K562 (cell line): ENCODE results near the gene DHDH. TPM values are rescaled to one million over a fixed set of nuclear protein-coding genes. Genes with fewer than 3 reads are reported as not detected.

Source experiments
- BCOR ChIP-seq: fragments of 450-650 bp; IDR thresholded peaks from 2 replicates; pipeline ENCODE4 v1.6.1; 2016
- CBX2 ChIP-seq: fragments of 200-600 bp; sonication (generic); IDR thresholded peaks from one replicate; pipeline ENCODE4 v1.6.1; 2012; ENCODE audit warnings: mild to moderate bottlenecking, low read length, inconsistent platforms; ENCODE audit not compliant: insufficient read depth, poor library complexity, severe bottlenecking
- FOXJ3 ChIP-seq: sonication (generic); formaldehyde crosslinking; IDR thresholded peaks from 2 replicates; pipeline ENCODE4 v1.4.0; 2020; ENCODE audit warnings: mild to moderate bottlenecking, missing genetic modification reagents
- KDM1A ChIP-seq, 2 experiments: fragments of 450-650 bp; IDR thresholded peaks; 2 replicates each; pipeline ENCODE4 v1.6.1; 2016; ENCODE audit warnings: mild to moderate bottlenecking in 2 of 2
- MAFK ChIP-seq: IDR thresholded peaks from 2 replicates; pipeline ENCODE4 v1.6.1; 2011; ENCODE audit warnings: low read length, improper control_type of control experiment
- MCM2 ChIP-seq: fragments of 450-650 bp; IDR thresholded peaks from 2 replicates; pipeline ENCODE4 v1.6.1; 2017; ENCODE audit warnings: low read depth, mild to moderate bottlenecking
- POLR2AphosphoS2 ChIP-seq: IDR thresholded peaks from 2 replicates; pipeline ENCODE4 v1.6.1; 2012; ENCODE audit warnings: low read length, improper control_type of control experiment
- RFX7 ChIP-seq: fragments of 250-450 bp; sonication (Bioruptor Pico); IDR thresholded peaks from 2 replicates; pipeline ENCODE4 v1.5.1; 2021; ENCODE audit warnings: mild to moderate bottlenecking
- SOX6 ChIP-seq: fragments of 450-650 bp; IDR thresholded peaks from 2 replicates; pipeline ENCODE4 v1.6.1; 2014; ENCODE audit warnings: mild to moderate bottlenecking
- SRSF7 ChIP-seq: fragments of 200-400 bp; formaldehyde crosslinking; optimal IDR thresholded peaks from 2 replicates; pipeline ENCODE3; 2017; ENCODE audit warnings: mild to moderate bottlenecking, low read depth, low read length
- ZNF277 ChIP-seq: fragments of 250-450 bp; sonication (Bioruptor Pico); IDR thresholded peaks from 2 replicates; pipeline ENCODE4 v1.8.0; 2022; ENCODE audit warnings: inconsistent platforms, mild to moderate bottlenecking, moderate library complexity, borderline replicate concordance
- polyA plus RNA-seq, 8 experiments: library from polyadenylated mRNA; depleted of rRNA in 4 of 8; stranded (reverse) in 5 of 8; unstranded in 3 of 8; fragments of >200 nt; fragmentation: Nextera tagmentation in 2 of 8; fragmentation: Illumina TruSeq in 1 of 8; extraction: Ambion mirVana in 2 of 8; extraction: Trizol in 1 of 8; gene quantifications; 2 replicates each; pipeline versions ENCODE4 v1.2.1 to v1.2.3, GENCODE V29; 2011 to 2014; ENCODE audit warnings: inconsistent platforms in 1 of 8, missing spikeins in 1 of 8
- total RNA-seq, 7 experiments: library from RNA; depleted of rRNA in 6 of 7; stranded (reverse); fragments of >200 nt in 6 of 7; fragmentation: Illumina TruSeq in 2 of 7; extraction: Trizol in 2 of 7; gene quantifications; 2 replicates each; pipeline versions ENCODE4 v1.2.1 to v1.2.3, GENCODE V29; 2011 to 2021; ENCODE audit warnings: low replicate concordance in 1 of 7
- TF ChIP-seq, protein P1 (sequence below): fragments of 450-650 bp; formaldehyde crosslinking; IDR thresholded peaks from 2 replicates; pipeline ENCODE4 v1.4.0; 2020; ENCODE audit warnings: mild to moderate bottlenecking, moderate library complexity
- TF ChIP-seq, protein P2 (sequence below): sonication (generic); formaldehyde crosslinking; IDR thresholded peaks from 2 replicates; pipeline ENCODE4 v1.8.0; 2022; ENCODE audit warnings: mild to moderate bottlenecking, missing genetic modification reagents
- TF ChIP-seq, protein P3 (sequence below): IDR thresholded peaks from 3 replicates; pipeline ENCODE4 v1.6.1; 2011; ENCODE audit warnings: borderline replicate concordance, mild to moderate bottlenecking, moderate library complexity; ENCODE audit not compliant: insufficient read length; ENCODE audit errors: extremely low read depth
- TF ChIP-seq, protein P4 (sequence below): fragments of 250-450 bp; sonication (Bioruptor Pico); IDR thresholded peaks from 2 replicates; pipeline ENCODE4 v1.5.0; 2021; ENCODE audit warnings: mild to moderate bottlenecking, moderate library complexity

Gene DHDH
- total and polyA plus RNA-seq, 9 of the 15 experiments (the other 6 are each of a cell fraction or from before 2014, with no cell fraction given): 0.37 to 1.9 (median 0.87) TPM

- TF ChIP-seq SRSF7 (no peak), RFX7 (CRISPR knock-in tag) (no peak), POLR2AphosphoS2 (no peak), MAFK (no peak), SOX6 (no peak), CBX2 (no peak), FOXJ3 (CRISPR knock-in tag) (no peak), MCM2 (no peak), BCOR (peak; percentile 91), KDM1A (IDR thresholded peaks at IDR 0.05) (peak; percentile 56 to 59), ZNF277 (CRISPR knock-in tag) (no peak)
- TF ChIP-seq, protein P1, sequence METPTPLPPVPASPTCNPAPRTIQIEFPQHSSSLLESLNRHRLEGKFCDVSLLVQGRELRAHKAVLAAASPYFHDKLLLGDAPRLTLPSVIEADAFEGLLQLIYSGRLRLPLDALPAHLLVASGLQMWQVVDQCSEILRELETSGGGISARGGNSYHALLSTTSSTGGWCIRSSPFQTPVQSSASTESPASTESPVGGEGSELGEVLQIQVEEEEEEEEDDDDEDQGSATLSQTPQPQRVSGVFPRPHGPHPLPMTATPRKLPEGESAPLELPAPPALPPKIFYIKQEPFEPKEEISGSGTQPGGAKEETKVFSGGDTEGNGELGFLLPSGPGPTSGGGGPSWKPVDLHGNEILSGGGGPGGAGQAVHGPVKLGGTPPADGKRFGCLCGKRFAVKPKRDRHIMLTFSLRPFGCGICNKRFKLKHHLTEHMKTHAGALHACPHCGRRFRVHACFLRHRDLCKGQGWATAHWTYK (CRISPR knock-in tag): no peak
- TF ChIP-seq, protein P2, sequence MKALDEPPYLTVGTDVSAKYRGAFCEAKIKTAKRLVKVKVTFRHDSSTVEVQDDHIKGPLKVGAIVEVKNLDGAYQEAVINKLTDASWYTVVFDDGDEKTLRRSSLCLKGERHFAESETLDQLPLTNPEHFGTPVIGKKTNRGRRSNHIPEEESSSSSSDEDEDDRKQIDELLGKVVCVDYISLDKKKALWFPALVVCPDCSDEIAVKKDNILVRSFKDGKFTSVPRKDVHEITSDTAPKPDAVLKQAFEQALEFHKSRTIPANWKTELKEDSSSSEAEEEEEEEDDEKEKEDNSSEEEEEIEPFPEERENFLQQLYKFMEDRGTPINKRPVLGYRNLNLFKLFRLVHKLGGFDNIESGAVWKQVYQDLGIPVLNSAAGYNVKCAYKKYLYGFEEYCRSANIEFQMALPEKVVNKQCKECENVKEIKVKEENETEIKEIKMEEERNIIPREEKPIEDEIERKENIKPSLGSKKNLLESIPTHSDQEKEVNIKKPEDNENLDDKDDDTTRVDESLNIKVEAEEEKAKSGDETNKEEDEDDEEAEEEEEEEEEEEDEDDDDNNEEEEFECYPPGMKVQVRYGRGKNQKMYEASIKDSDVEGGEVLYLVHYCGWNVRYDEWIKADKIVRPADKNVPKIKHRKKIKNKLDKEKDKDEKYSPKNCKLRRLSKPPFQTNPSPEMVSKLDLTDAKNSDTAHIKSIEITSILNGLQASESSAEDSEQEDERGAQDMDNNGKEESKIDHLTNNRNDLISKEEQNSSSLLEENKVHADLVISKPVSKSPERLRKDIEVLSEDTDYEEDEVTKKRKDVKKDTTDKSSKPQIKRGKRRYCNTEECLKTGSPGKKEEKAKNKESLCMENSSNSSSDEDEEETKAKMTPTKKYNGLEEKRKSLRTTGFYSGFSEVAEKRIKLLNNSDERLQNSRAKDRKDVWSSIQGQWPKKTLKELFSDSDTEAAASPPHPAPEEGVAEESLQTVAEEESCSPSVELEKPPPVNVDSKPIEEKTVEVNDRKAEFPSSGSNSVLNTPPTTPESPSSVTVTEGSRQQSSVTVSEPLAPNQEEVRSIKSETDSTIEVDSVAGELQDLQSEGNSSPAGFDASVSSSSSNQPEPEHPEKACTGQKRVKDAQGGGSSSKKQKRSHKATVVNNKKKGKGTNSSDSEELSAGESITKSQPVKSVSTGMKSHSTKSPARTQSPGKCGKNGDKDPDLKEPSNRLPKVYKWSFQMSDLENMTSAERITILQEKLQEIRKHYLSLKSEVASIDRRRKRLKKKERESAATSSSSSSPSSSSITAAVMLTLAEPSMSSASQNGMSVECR (CRISPR knock-in tag): no peak
- TF ChIP-seq, protein P3, sequence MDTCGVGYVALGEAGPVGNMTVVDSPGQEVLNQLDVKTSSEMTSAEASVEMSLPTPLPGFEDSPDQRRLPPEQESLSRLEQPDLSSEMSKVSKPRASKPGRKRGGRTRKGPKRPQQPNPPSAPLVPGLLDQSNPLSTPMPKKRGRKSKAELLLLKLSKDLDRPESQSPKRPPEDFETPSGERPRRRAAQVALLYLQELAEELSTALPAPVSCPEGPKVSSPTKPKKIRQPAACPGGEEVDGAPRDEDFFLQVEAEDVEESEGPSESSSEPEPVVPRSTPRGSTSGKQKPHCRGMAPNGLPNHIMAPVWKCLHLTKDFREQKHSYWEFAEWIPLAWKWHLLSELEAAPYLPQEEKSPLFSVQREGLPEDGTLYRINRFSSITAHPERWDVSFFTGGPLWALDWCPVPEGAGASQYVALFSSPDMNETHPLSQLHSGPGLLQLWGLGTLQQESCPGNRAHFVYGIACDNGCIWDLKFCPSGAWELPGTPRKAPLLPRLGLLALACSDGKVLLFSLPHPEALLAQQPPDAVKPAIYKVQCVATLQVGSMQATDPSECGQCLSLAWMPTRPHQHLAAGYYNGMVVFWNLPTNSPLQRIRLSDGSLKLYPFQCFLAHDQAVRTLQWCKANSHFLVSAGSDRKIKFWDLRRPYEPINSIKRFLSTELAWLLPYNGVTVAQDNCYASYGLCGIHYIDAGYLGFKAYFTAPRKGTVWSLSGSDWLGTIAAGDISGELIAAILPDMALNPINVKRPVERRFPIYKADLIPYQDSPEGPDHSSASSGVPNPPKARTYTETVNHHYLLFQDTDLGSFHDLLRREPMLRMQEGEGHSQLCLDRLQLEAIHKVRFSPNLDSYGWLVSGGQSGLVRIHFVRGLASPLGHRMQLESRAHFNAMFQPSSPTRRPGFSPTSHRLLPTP: peak; percentile 59
- TF ChIP-seq, protein P4, sequence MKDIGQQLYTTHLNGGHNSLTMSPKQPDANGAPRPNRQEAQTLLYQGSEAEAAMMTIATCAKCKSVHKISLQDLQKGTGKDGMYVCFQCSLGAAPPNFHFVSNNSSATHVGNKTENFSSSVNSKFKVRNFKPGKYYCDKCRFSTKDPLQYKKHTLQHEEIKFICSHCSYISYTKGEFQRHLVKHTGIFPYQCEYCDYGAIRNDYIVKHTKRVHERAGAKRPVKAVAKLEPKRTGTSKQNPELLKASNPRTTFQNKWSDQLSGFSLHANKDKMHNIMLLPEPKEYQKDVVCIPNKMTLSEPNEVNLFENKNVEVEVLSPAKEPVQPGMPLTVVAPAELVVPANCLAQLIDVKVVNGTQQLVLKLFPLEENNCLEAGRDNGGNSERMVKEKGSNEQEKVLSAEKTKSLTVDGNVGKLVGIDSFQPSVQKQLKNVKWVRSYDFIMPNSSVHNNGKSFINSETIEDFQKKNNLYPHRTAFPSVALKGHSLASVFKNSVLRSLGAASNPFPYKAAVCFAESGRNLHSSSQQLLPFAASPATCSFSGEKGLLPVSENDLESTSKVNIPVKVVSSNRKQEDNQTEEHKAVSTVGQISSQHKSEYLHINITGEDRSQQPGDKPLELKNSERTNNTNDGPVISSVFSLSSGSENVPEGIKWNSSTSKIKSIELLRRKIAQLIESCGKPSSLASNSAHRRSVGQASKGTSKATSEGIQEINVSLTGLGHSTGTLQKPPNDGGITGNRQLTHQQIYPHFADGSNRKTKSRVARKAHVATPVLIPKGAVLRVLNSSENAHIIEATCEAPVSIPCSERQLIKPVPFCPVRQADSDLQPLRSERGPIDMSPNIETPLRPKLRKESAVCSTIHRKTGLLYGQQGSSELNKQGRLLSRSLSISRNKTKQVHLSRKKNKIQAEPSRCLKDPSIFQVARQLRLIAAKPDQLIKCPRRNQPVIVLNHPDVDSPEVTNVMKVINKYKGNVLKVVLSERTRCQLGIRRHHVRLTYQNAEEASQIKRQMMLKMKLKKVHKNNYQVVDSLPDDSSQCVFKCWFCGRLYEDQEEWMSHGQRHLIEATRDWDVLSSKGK (CRISPR knock-in tag): no peak
Observed at GRCh38 chr19:48910803-48911202, 22.7 kb upstream of the DHDH start (continued).
